HepG2 (cell line): ENCODE data around the gene PNPLA2. TPM values are rescaled to one million over a fixed set of nuclear protein-coding genes. Genes with fewer than 3 reads are reported as not detected.

Experiments
- NFE2L2 ChIP-seq: fragments of 150-350 bp; IDR thresholded peaks from 2 replicates; pipeline ENCODE4 v1.6.1; 2014; ENCODE audit warnings: low read length
- RFXAP ChIP-seq: sonication (generic); formaldehyde crosslinking; IDR thresholded peaks from 2 replicates; pipeline ENCODE4 v1.4.0; 2020; ENCODE audit warnings: missing genetic modification reagents, borderline replicate concordance
- SP4 ChIP-seq: sonication (generic); formaldehyde crosslinking; IDR thresholded peaks from 2 replicates; pipeline ENCODE4 v1.8.1; 2023; ENCODE audit warnings: mild to moderate bottlenecking, missing genetic modification reagents
- SRSF1 ChIP-seq: fragments of 200-400 bp; formaldehyde crosslinking; optimal IDR thresholded peaks from 2 replicates; pipeline ENCODE3; 2017; ENCODE audit warnings: mild to moderate bottlenecking, low read depth, low read length, moderate library complexity
- ZNF841 ChIP-seq: sonication (generic); formaldehyde crosslinking; IDR thresholded peaks from 2 replicates; pipeline ENCODE4 v1.8.1; 2023; ENCODE audit warnings: missing genetic modification reagents, borderline replicate concordance
- polyA plus RNA-seq, 8 experiments: library from polyadenylated mRNA; depleted of rRNA in 3 of 8; stranded (reverse) in 7 of 8; unstranded in 1 of 8; fragments of >200 nt; fragmentation: Illumina TruSeq in 4 of 8; extraction: Trizol in 4 of 8; gene quantifications; 2 replicates each; pipeline versions ENCODE4 v1.2.1 to v1.2.3, GENCODE V29; 2011 to 2016; ENCODE audit warnings: low read depth in 4 of 8, missing spikeins in 1 of 8, mixed read lengths in 1 of 8; ENCODE audit not compliant: insufficient read depth in 1 of 8
- total RNA-seq, 5 experiments: library from RNA; depleted of rRNA; stranded (reverse); fragments of >200 nt; fragmentation: Illumina TruSeq; extraction: Trizol; gene quantifications; 2 replicates each; pipeline ENCODE4 v1.2.3, GENCODE V29; 2016; ENCODE audit warnings: low read depth in 1 of 5
- TF ChIP-seq, protein P1 (sequence below): sonication (generic); formaldehyde crosslinking; conservative IDR thresholded peaks from 2 replicates; pipeline ENCODE4 v1.5.0; 2020; ENCODE audit warnings: missing genetic modification reagents
- TF ChIP-seq, protein P2 (sequence below): sonication (generic); formaldehyde crosslinking; IDR thresholded peaks from 2 replicates; pipeline ENCODE4 v1.4.0; 2020; ENCODE audit warnings: missing genetic modification reagents

The PNPLA2 gene
- total and polyA plus RNA-seq, 2 of the 13 experiments (the other 11 are each of a cell fraction or from before 2014, with no cell fraction given) = 10.5 to 43.2 TPM

DNA sequence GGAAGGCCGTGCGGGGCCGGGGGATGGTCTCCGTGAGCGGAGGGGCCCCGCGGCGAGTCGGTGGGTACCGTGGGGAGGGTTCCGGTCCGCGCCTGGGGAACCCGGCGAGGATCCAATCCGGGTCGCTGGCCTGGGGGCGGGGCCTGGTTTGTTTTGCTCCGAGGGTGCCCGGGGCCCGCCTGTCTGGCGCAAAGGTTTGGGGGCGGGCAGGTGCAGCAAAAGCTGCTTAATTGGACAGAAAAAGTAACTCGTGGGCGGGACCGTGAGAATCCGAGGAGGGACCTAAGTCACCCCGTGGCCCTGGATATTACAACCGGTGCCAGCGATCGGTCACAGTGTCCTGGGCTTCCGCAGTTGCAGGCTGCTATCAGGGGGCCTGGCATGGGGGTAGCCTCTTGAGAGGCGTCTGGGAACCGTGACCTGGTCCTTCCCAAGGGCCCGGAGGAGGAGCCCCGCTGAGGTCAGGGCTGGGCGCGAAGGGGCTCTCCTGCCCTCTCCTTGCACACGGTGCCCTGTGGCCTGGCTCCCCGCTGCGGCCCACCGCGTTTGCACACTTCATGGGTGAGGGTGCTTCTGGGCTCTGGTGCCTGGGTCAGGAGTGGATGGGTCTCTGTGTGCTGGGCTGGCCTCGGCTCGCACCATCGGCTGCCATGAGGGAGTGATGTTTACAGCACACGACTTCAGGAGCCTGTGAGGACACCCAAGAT is 1.4 kb downstream of the PNPLA2 start (continued):
- TF ChIP-seq, protein P1, sequence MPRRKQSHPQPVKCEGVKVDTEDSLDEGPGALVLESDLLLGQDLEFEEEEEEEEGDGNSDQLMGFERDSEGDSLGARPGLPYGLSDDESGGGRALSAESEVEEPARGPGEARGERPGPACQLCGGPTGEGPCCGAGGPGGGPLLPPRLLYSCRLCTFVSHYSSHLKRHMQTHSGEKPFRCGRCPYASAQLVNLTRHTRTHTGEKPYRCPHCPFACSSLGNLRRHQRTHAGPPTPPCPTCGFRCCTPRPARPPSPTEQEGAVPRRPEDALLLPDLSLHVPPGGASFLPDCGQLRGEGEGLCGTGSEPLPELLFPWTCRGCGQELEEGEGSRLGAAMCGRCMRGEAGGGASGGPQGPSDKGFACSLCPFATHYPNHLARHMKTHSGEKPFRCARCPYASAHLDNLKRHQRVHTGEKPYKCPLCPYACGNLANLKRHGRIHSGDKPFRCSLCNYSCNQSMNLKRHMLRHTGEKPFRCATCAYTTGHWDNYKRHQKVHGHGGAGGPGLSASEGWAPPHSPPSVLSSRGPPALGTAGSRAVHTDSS (CRISPR knock-in tag) = no peak
- TF ChIP-seq ZNF841 (CRISPR knock-in tag) (no peak), SP4 (CRISPR knock-in tag) (no peak; the same call in 1 of the 2 replicates), SRSF1 (no peak), NFE2L2 (no peak), RFXAP (0 out of 2 replicates have a peak, but pooled peaks have one; percentile 12)
- TF ChIP-seq, protein P2, sequence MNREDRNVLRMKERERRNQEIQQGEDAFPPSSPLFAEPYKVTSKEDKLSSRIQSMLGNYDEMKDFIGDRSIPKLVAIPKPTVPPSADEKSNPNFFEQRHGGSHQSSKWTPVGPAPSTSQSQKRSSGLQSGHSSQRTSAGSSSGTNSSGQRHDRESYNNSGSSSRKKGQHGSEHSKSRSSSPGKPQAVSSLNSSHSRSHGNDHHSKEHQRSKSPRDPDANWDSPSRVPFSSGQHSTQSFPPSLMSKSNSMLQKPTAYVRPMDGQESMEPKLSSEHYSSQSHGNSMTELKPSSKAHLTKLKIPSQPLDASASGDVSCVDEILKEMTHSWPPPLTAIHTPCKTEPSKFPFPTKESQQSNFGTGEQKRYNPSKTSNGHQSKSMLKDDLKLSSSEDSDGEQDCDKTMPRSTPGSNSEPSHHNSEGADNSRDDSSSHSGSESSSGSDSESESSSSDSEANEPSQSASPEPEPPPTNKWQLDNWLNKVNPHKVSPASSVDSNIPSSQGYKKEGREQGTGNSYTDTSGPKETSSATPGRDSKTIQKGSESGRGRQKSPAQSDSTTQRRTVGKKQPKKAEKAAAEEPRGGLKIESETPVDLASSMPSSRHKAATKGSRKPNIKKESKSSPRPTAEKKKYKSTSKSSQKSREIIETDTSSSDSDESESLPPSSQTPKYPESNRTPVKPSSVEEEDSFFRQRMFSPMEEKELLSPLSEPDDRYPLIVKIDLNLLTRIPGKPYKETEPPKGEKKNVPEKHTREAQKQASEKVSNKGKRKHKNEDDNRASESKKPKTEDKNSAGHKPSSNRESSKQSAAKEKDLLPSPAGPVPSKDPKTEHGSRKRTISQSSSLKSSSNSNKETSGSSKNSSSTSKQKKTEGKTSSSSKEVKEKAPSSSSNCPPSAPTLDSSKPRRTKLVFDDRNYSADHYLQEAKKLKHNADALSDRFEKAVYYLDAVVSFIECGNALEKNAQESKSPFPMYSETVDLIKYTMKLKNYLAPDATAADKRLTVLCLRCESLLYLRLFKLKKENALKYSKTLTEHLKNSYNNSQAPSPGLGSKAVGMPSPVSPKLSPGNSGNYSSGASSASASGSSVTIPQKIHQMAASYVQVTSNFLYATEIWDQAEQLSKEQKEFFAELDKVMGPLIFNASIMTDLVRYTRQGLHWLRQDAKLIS = no peak
